ENCODE data around the gene HPCAL1.

GRCh38 chr2:10343191-10343590, 40.5 kb downstream of the HPCAL1 start:
- no peak for TF ChIP-seq HDAC2 (IDR thresholded peaks at IDR 0.05; ENCODE audit: borderline replicate concordance in 1 of 2, low read depth in 2 of 2, low read length in 2 of 2)
- TF ChIP-seq CTCF (IDR thresholded peaks at IDR 0.05; ENCODE audit: control extremely low read depth in 1 of 3, insufficient read depth in 1 of 3, low read depth in 1 of 3, low read length in 3 of 3): no peak
- no peak for TF ChIP-seq BACH1 (IDR thresholded peaks at IDR 0.05; ENCODE audit: low read length)
- no peak for TF ChIP-seq POLR2A (IDR thresholded peaks at IDR 0.05; ENCODE audit: control extremely low read depth in 1 of 2, low read depth in 2 of 2, low read length in 2 of 2)
- TF ChIP-seq SP1 (IDR thresholded peaks at IDR 0.05; ENCODE audit: low read depth, low read length): no peak
- TF ChIP-seq MAX (IDR thresholded peaks at IDR 0.05): no peak
- no peak for TF ChIP-seq POLR2AphosphoS5 (IDR thresholded peaks at IDR 0.05; ENCODE audit: low read depth, low read length)
- no peak for TF ChIP-seq EZH2 (IDR thresholded peaks at IDR 0.05; ENCODE audit: low read depth, low read length, severe bottlenecking)
- no peak for TF ChIP-seq CEBPB (IDR thresholded peaks at IDR 0.05; ENCODE audit: low read depth, low read length)
